GM12872 (cell line): Measurements from ENCODE around the gene TOM1L2.

Experiments
- TF ChIP-seq, protein P1 (sequence below): IDR thresholded peaks from 3 replicates; pipeline ENCODE4 v1.5.1; 2011; ENCODE audit warnings: low read depth, mild to moderate bottlenecking, low read length, moderate library complexity; ENCODE audit not compliant: insufficient read depth

Gene TOM1L2

DNA sequence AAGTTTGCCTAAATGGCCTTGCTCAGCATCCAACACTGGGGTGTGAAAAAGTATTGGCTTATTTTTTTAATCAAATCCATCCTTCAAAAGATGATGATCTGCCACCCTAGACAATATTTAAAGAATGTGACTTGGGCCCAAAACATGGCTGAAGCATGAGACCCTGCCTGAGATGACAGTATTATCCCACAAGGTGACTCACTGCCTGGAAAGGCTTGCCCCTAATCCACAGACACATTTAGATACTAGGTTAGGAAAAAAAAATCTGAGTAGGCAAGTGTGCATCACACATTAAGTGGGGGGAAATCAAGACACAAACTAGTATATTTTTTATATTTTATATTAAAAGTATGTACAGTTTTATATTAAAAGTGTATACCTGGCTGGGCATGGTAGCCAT, 38.4 kb downstream of the TOM1L2 start:
- TF ChIP-seq, protein P1, sequence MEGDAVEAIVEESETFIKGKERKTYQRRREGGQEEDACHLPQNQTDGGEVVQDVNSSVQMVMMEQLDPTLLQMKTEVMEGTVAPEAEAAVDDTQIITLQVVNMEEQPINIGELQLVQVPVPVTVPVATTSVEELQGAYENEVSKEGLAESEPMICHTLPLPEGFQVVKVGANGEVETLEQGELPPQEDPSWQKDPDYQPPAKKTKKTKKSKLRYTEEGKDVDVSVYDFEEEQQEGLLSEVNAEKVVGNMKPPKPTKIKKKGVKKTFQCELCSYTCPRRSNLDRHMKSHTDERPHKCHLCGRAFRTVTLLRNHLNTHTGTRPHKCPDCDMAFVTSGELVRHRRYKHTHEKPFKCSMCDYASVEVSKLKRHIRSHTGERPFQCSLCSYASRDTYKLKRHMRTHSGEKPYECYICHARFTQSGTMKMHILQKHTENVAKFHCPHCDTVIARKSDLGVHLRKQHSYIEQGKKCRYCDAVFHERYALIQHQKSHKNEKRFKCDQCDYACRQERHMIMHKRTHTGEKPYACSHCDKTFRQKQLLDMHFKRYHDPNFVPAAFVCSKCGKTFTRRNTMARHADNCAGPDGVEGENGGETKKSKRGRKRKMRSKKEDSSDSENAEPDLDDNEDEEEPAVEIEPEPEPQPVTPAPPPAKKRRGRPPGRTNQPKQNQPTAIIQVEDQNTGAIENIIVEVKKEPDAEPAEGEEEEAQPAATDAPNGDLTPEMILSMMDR: no peak

DNA sequence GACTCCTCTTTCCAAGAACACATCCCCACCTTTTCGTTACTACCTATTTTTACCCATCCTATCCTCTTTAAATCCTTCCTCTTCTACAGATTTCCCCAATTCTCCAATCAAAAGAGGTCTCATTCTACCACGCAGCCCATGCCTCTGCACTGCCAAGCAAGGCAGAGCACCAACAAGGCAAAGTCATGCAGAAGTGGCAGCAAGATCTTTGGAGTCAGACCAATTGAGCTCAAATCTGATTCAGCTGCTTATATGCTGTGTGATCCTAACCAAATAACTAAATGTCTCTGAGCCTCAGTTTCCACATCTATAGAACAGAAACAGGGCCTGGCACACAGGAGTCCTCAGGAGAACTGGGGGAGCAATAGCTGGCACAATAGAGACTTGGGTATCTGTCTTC, 41.0 kb downstream of the TOM1L2 start:
- TF ChIP-seq, protein P1: no peak

DNA sequence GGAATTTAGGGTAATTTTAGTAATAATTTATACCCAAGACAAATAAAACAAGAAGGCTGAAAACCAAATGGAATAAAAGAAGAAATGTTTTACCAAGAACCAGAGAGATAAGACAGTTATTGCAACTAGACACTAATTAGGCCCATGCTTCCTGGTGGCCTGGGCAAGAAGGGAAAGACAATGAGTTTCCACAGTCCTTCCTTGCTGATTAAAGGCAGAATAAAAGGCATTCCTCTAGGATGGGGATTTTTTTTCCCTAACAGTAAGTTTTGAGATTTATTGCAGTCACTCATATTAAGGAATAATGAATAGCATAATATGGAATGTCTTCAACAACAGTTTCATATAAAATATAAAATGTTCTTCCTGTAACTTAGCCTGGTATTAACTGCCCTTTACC, 41.5 kb downstream of the TOM1L2 start:
- TF ChIP-seq, protein P1: no peak

DNA sequence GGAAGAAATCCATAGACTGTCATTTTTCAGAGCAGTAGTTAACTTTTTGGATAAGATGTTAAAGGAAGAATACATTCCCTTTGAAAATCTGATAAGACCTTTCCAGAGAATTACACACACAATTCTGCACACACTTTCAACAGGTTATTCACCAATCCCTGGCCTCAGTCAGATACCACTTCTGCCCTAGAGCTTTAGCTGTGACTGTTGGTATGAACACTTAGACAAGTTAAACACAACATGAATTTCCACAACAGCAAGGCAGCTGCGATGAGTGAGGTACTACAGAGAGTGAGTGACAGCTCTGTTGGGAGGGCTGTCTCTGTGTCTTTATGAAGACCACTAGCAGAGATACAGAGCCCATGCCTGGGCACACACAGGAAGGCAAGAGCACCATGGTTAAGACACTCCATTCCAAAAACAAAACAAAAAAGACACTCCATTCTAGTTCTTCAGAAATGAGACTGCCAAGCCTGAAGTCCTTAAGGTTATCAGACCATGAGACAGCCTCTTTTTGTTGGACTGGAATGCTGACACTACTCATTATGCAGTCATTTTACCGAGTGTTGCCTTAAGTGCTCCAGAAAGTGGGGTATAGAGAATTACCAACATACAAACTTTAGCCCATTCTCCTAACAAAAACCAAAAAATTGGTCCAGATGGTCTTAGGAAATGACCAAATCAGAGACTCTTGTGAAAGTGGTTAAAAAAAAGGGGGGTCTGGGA, 42.4 kb downstream of the TOM1L2 start:
- TF ChIP-seq, protein P1: no peak

DNA sequence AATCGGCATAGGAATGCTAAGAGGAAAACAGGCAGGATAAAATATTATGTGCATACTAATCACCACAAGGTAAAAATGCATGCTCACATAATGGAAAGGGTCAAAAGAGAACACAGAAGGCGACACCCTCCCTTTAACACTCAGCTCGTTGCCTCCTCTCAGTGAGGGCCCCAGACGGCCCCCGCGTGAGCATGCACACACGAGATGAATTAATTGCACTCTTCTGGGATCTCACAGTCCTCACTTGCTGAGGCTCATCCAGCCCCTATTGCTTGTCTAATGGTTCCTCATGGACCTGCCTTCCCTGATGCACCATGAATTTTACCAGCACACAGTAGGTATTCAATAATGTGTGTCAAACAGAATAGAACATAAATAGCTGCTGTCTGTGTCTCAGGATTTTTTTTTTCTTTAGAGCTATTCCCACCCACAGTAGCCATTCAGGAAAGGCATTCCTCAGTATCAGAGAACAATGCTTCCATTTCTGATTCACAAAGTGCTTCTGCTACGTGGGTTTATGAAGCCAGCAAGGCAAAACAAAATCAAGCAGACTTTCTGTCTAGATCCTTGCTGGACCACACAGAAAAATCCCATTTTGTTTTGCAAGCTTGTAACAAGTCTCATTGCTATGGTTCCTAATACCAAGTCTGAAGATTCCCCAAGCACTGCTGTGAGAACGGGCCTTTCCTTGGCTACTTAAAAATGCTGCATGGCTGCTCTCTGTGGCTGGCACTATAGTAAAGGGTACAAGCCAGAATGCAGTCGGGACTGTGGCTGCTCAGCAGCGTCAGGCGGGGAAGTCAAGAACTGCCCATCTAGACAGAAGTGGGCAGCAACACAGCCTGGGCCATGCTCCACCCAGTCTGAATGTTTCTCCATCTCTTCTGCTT, 43.6 kb downstream of the TOM1L2 start:
- TF ChIP-seq, protein P1: no peak

DNA sequence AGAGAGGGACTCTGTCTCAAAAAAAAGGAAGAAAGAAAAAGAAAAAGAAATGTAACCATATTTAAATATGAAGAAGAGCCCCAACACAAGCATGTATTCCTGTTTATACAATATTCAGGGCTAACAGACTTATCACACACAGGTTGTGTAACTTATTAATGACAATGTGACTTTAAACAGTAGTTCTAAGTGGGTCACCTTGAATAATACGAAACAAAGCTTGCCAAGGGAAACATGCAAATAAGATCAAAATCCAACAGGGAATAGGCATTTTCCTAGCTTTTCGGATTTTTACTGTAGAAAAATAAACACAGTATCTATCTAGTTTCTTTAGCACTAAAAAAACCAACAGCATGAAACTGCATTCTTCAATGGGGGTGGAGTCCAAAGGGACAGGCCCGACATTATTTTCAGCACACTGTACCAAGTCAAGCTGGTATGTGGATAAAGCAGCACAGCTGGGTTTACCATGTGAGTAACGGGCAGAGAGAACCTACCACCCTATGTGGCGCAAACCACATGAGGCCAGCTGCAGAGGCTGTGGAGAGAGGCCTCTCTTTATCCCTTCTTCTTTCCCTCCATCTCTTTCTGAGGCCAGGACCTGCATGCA, 45.3 kb downstream of the TOM1L2 start:
- TF ChIP-seq, protein P1: no peak

DNA sequence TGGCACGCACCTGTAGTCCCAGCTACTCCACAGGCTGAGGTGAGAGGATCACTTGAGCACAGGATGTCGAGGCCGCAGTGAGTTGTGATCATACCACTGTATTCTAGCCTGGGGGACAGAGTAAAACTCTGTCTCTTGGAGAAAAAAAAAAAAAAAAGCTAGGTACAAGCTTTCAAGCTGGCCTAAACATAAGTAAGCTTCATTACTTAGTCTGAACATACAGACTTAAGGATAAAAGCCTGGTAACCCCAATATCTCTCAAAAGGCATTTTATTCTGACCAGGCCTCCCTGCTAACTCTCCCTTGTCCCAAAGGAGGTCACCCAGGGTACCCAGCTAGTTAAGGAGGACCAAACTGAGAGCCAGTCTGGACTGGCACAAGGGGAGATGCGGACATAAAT, 46.2 kb downstream of the TOM1L2 start:
- TF ChIP-seq, protein P1: no peak
